ES-I3 (cell line): Measurements from ENCODE around the gene SPIRE2.
"Not testable (repeated sequence)": the region's sequence is repeated elsewhere in the genome, so short reads cannot be mapped to it uniquely, and the experiment has no call there.

Experiments used
- H3K36me3 ChIP-seq: 2 replicates; pipeline ENCODE4 v1.6.1; 2013; ENCODE audit warnings: mild to moderate bottlenecking, low read length, control low read depth, moderate library complexity; ENCODE audit not compliant: insufficient read depth
- H3K4me1 ChIP-seq: 2 replicates; pipeline ENCODE4 v1.6.1; 2013; ENCODE audit warnings: mild to moderate bottlenecking, control low read depth, low read length; ENCODE audit not compliant: insufficient read depth
- H3K9ac ChIP-seq: 2 replicates; pipeline ENCODE4 v1.6.1; 2013; ENCODE audit warnings: low read depth, mild to moderate bottlenecking, low read length, moderate library complexity
- H3K9me3 ChIP-seq: 2 replicates; pipeline ENCODE4 v1.6.1; 2013; ENCODE audit warnings: mild to moderate bottlenecking, low read length, moderate library complexity; ENCODE audit not compliant: control insufficient read depth, insufficient read depth

SPIRE2 gene

DNA sequence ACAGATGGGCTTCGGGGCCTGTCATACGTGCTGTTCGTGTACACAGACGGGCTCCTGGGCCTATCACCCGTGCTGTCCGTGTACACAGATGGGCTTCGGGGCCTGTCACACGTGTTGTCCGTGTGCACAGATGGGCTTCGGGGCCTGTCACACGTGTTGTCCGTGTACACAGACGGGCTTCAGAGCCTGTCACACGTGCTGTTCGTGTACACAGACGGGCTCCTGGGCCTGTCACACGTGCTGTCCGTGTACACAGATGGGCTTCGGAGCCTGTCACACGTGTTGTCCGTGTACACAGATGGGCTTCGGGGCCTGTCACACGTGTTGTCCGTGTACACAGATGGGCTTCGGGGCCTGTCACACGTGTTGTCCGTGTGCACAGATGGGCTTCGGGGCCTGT, 50.8 kb downstream of the SPIRE2 start:
- H3K9ac ChIP-seq, H3K9me3 ChIP-seq, H3K4me1 ChIP-seq: not testable (repeated sequence)
- H3K36me3 ChIP-seq: peaks cover 13% of the 10 kb centered on the region

DNA sequence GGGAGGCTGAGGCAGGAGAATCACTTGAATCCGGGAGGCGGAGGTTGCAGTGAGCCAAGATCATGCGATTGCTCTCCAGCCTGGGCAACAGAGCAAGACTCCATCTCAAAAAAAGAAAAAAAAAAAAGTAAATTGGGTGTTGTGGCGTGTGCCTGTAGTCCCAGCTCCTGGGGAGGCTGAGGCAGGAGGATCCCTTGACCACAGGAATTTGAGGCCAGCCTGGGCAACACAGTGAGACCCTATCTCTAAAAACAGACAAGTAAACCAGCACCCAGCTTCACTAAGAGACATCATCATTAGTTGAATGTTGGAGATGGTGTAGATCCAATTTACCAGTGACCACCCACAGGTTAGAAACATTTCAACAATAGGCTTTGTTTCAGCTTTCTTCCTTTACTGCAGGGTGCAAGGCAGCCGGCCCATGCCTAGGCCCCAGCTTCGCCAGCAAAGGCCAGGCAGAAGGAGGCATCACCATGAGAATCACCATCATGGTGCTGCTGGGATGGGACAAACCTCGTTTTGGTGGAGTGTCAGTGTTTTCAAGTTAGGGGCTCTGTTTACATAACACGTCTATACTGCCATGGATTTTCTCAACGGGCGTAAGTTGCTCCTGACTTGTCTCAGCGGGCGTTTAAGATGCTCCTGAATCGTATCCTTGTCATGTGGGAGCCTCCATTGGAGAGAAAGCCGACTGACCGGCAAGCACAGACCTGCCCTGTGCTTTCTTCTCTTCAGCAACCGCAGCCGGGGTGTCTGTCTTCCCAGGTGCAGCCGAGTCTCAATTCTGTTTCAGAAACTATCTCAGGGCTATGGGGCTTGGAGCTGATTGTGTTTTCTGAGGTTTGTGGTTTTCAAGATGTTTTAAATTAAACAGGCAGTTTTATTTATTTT, 52.4 kb downstream of the SPIRE2 start:
- Histone ChIP-seq H3K9ac (no peak overlapping the region), H3K9me3 (no peaks in the 10 kb centered on the region), H3K4me1 (no peaks in the 10 kb centered on the region), H3K36me3 (peaks cover 12% of the 10 kb centered on the region)

DNA sequence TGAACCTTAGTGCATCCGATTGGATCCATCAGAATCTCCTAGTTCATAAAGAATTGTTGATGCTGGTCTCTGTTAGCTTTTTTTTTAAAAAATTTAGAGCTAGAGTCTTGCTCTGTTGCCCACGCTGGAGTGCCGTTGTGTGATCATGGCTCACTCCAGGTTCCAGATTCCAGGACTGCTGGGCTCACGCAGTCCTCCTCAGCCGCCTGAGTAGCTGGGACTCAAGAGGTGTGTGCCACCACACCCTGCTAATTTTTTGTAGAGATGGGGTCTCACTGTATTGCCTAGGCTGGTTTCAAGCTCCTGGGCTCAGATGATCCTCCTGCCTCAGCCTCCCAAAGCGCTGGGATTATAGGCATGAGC, 53.1 kb downstream of the SPIRE2 start:
- H3K4me1 ChIP-seq: no peaks in the 10 kb centered on the region
- no peaks in the 10 kb centered on the region for H3K9me3 ChIP-seq
- H3K36me3 ChIP-seq: peaks cover 8% of the 10 kb centered on the region
- no peak overlapping the region for H3K9ac ChIP-seq

DNA sequence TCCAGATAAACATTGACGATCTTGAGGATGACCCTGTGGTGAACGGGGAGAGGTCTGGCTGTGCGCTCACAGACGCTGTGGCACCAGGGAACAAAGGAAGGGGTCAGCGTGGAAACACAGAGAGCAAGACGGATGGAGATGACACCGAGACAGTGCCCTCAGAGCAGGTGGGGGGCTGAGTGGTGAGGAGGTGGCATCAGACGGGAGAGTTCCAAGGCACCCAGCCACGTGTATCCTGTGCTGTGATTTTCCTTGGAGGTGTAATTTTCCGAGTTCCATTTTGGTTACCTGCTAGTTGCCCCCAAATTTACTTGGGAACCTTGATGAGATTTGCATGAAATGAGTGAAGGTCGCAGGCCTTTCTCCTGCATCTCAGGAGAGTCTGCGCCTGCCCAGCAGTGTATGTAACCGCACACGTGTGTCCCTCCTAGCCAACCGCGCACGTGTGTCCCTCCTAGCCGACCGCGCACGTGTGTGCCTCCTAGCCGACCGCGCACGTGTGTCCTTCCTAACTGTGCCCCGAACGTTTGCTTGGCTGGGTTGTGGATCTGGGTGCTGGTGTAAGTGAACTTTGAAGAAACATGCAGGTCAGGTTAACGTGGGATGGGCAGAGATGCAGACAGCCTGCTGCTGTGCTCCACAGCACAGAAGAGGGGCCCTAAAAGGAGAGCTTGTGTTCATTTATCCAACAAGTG, 55.2 kb downstream of the SPIRE2 start:
- peaks cover 17% of the 10 kb centered on the region for H3K36me3 ChIP-seq
- H3K4me1 ChIP-seq: no peaks in the 10 kb centered on the region
- H3K9ac ChIP-seq: no peak overlapping the region
- no peaks in the 10 kb centered on the region for H3K9me3 ChIP-seq

DNA sequence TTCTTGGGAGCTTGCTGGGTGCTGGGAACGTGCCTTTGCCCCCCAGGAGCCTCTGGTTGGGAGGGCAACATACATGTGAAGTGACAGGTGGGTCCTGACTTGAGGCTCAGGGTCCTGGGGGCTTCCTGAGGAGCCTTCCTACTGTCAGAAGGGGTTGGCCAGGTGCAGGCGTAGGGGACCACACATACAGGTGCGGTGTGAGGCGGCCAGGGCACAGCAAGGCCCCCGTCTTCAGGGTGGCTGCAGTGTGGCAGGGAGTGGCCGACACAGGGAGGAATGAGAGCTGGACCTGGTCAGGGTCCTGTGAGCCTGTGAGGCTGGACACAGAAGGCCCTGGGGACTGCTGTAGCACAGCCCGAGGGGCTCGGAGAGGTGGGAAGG, 55.8 kb downstream of the SPIRE2 start:
- Histone ChIP-seq H3K4me1 (no peaks in the 10 kb centered on the region), H3K9me3 (no peaks in the 10 kb centered on the region), H3K36me3 (peaks cover 17% of the 10 kb centered on the region), H3K9ac (no peak overlapping the region)

DNA sequence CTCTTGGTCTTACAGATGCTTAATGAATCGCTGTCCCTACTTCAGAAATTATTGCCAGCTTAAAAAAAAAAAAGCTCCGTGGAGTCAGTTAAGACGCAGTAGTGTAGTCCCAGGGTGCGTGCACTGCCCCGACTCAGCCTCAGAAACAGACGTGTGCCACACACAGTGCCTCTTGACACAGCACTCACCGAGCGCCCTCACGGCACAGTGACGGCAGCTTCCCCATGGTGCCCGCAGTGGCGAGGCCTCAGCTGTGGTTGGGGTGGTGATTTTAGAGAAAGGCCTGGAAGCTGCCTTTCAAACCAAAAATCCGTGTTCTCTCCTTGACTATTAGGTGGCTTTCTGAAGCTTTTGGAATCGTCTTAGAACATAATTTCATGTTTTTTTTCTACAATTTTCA, 59.0 kb downstream of the SPIRE2 start:
- Histone ChIP-seq H3K36me3 (peaks cover 17% of the 10 kb centered on the region), H3K9me3 (no peaks in the 10 kb centered on the region), H3K4me1 (no peaks in the 10 kb centered on the region), H3K9ac (no peak overlapping the region)

DNA sequence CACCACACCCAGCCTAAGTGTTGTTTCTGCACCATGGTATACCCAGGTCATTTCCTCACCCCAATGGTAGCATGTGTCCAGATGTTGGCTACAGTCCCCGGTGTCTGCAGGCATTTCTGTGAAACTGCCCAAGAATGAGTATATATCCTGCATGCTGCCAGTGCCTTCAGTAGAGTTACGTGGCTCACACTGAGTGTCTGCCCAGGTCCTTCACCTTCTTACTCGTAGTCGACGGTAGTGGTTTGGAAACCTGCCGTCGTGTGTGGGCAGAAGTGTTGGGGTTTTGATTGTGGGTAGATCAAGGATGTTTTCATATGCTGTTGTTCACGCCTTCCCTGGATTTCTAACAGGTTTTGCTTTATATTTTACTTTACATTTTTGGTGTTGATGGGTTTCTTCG, 61.9 kb downstream of the SPIRE2 start:
- H3K4me1 ChIP-seq: no peaks in the 10 kb centered on the region
- peaks cover 13% of the 10 kb centered on the region for H3K36me3 ChIP-seq
- no peaks in the 10 kb centered on the region for H3K9me3 ChIP-seq
- no peak overlapping the region for H3K9ac ChIP-seq

DNA sequence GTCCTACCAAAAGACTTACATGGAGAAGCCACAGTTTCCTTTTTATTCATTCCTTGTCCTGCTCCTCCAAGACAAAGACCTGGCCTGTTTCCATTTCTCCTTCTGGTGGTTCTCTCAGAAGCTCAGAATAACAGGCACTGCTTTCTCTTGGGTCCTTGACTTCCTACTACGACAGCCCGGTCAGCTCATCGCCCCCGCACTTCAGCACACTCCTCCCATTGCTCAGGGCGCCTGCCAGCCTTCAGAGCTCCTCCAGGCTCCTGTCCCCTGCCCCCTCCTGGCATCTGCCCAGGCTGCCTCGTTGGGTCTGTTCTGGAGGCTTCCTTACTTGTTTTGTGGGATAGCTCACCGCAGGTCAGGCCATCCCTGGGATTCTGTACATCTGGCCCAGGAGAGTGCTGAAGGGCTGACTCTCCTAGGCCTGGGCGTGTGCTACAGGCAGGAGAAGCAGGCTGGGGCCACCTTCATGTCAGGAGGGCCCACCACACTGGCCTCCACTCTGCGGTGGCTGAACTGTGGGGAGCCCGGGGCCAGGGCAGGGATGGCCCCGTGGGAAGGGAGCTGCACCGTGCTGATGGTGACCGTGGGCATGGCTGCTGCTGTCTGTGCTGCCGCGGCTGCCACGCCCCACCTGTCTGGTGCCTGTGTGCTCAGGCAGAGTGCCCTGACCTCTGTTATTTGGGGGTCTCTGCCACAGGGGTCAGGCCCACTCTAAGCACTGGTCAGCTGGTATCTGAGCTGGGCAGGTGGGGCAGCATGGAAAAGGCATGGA, 62.8 kb downstream of the SPIRE2 start:
- no peaks in the 10 kb centered on the region for H3K9me3 ChIP-seq
- H3K9ac ChIP-seq: no peak overlapping the region
- peaks cover 13% of the 10 kb centered on the region for H3K36me3 ChIP-seq

DNA sequence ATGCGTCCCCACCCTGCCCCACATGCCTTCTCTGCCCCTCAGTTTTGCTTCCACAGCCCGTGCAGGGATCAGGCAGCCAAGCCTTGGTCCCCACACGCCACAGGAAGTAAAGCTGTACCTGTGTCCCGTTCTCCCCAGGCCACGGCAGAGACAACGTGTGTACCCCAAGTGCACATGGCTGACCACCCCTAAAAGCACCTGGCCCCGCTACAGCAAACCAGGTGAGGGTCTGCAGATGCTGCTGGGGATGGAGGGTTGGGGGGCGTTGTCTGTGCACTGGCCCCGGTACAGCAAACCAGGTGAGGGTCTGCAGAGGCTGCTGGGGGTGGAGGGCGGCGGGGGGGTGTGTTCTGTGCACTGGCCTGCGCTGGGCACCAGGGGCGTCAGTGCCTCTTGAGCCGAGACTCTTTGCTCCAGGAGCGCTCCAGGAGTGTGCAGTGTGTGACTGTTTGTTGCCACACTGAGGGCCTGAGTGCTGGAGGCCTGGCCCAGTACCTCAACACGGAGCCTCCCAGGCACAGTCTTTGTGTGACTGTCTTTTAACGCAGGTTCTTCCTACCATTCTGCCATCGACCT, 63.9 kb downstream of the SPIRE2 start:
- Histone ChIP-seq H3K9ac (no peak overlapping the region), H3K9me3 (no peaks in the 10 kb centered on the region), H3K36me3 (peaks cover 15% of the 10 kb centered on the region), H3K4me1 (no peaks in the 10 kb centered on the region)

More for the DNA sequence above, 62.8 kb downstream of the SPIRE2 start:
- no peaks in the 10 kb centered on the region for H3K4me1 ChIP-seq

DNA sequence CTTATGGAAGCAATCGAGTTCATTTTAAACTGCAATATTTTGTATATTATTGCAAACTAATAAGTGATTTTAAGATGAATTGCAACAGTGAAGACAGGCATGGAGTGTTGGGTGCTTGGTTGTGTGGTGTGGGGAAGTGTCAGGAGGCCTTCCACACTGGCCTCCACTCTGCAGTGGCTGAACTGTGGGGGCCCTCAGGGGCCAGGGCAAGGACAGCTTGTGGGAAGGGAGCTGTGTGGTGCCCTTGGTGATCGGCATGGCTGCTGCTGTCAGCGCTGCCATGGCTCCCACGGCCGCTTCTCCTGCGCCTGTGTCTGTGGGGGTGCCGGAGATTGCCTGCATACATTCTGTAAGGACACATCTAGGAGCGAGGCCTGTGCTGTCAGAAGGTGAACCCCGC, 64.4 kb downstream of the SPIRE2 start:
- Histone ChIP-seq H3K9ac (no peak overlapping the region), H3K36me3 (peaks cover 11% of the 10 kb centered on the region), H3K9me3 (no peaks in the 10 kb centered on the region), H3K4me1 (no peaks in the 10 kb centered on the region)

DNA sequence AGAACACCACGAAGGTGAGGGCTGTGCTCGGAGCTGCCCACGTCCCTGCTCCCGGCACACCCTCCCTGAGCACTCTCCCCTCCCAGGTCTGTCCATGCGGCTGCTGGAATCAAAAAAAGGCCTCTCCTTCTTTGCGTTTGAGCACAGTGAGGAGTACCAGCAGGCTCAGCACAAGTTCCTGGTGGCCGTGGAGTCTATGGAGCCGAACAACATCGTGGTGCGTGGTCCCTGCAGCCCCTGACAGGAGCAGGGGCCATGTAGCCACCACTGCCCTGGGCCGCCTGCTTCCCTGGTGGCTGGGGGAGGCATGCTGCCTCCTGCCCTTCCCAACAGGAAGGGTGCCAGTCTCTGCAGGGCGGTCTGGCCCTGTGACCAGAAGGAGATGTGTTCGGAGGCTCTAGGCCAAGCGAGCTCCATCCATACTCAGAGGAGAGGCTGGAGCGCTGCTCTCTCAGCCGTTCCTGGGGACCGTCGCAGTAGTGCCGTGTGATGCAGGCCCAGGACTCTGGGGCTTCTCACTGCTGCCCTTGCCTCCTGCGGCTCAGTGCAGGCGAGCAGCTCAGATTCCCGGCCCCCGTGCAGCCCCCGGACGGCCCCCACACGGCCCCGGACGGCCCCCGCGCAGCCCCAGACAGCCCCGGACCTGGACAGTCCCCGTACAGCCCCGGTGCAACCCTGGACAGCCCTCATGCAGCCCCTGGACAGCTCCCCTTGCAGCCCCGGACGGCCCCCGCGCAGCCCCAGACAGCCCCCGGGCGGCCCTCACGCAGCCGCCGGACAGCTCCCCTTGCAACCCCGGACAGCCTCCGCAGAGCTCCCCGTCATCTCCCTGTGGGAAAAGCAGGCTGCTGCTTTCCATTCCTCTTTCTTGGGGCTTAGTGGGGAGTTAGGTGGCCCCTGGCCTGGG, 65.6 kb downstream of the SPIRE2 start:
- Histone ChIP-seq H3K4me1 (no peaks in the 10 kb centered on the region), H3K9me3 (no peaks in the 10 kb centered on the region), H3K36me3 (peaks cover 9% of the 10 kb centered on the region; the same call in 1 of the 2 replicates), H3K9ac (no peak overlapping the region)

DNA sequence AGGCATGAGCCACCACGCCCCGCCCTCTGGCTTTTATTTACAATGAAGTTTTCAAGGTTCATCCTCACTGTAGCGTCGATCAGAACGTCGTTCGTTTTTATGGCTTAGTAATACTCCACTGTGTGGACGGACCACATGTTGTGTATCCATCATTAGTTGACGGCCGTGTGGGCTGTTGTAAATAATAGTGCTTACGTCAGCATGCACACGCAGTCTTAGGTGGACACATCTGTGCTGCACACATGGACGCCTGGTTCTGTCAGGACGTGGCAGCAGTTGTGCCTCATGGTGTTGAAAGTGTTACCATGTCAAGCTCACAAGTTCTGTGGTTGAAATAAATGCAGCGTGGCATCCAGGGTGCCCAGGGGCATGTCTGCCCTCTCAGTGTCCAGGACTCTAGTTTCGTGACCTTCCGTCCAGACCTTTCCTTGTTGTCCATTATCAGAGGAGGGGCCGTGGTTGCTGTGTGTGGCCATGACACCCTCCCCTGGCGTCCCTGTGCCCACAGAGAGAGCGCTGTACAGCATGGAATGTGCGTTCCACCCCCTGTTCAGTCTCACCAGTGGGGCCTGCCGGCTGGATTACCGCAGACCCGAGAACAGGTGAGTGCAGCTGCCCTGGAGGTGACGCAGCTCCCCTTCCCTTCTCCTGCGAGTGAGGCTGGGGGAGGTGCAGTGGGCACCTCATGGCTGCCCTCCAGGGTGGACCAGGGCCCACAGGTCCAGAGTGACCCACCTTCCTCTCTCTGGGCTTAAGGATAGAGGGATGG, 67.4 kb downstream of the SPIRE2 start:
- no peaks in the 10 kb centered on the region for H3K9me3 ChIP-seq
- H3K9ac ChIP-seq: no peak overlapping the region
- no peaks in the 10 kb centered on the region for H3K4me1 ChIP-seq
- H3K36me3 ChIP-seq: peaks cover 13% of the 10 kb centered on the region; the same call in 1 of the 2 replicates

DNA sequence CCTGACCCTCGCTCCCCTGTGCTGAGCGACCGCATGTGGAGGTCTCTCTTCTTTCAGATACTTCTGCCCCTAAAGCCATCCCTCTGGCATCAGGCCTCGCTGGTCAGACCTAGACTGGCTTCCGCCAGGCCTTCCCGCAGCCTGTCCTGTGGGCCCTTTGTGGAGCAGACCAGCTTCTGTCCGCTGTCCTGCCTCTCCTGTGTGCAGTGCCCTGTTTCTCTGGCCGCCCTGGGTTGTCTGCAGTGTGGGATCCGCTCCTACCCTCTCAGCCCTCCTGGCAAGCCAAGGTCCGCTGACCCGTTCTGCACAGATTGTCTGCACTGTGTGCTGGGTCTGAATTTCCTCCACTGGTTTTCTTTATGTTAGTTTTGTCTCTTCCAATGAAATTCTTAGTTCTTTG, 68.9 kb downstream of the SPIRE2 start:
- no peak overlapping the region for H3K9ac ChIP-seq
- H3K4me1 ChIP-seq: no peaks in the 10 kb centered on the region
- no peaks in the 10 kb centered on the region for H3K9me3 ChIP-seq
- peaks cover 13% of the 10 kb centered on the region; the same call in 1 of the 2 replicates for H3K36me3 ChIP-seq
